H1 (cell line): ENCODE results near the gene SMYD4. TPM values are rescaled to one million over a fixed set of nuclear protein-coding genes. Genes with fewer than 3 reads are reported as not detected.

Experiments used
- CTCF ChIA-PET: fragments of 300-600 bp; sonication (Branson Sonifier 250); formaldehyde crosslinking; loops from one replicate; lab custom pipeline; 2021; ENCODE audit not compliant: partially characterized antibody; lab: Charles Lee
- POLR2A ChIA-PET: fragments of 300-600 bp; sonication (Branson Sonifier 250); formaldehyde crosslinking; loops from one replicate; lab custom pipeline; 2021; ENCODE audit warnings: inconsistent platforms; ENCODE audit not compliant: partially characterized antibody; lab: Charles Lee
- DNase-seq, 2 experiments: peaks; one replicate each; pipeline versions ENCODE4 v3.0.0 to v3.0.0-alpha.2; 2010 to 2022; ENCODE audit warnings: low spot score in 2 of 2, low read depth in 1 of 2, mixed read lengths in 1 of 2
- FAIRE-seq: peaks from 2 replicates; lab custom pipeline; 2011; peaks lifted over from hg19 to GRCh38; lab: Jason Lieb, UNC
- H2AFZ ChIP-seq: 2 replicates; pipeline ENCODE4 v1.8.1; 2012; ENCODE audit warnings: low read length, inconsistent platforms
- H2AK5ac ChIP-seq: 2 replicates; pipeline ENCODE4 v1.6.1; 2013; ENCODE audit warnings: low read depth, low read length
- H2BK120ac ChIP-seq: replicated peaks from 2 replicates; pipeline ENCODE3; 2013; ENCODE audit warnings: low read depth, low read length, inconsistent platforms
- H2BK12ac ChIP-seq: 2 replicates; pipeline ENCODE4 v1.6.1; 2013; ENCODE audit warnings: low read depth, low read length
- H2BK15ac ChIP-seq: 2 replicates; pipeline ENCODE4 v1.6.1; 2013; ENCODE audit warnings: low read length
- H2BK20ac ChIP-seq: 2 replicates; pipeline ENCODE4 v1.6.1; 2013; ENCODE audit warnings: low read length
- H2BK5ac ChIP-seq: 2 replicates; pipeline ENCODE4 v1.6.1; 2013; ENCODE audit warnings: low read depth, low read length
- H3K14ac ChIP-seq: 2 replicates; pipeline ENCODE4 v1.6.1; 2013; ENCODE audit warnings: inconsistent platforms; ENCODE audit not compliant: insufficient read length
- H3K18ac ChIP-seq: 2 replicates; pipeline ENCODE4 v1.6.1; 2013; ENCODE audit warnings: low read length; ENCODE audit errors: extremely low read depth
- H3K23ac ChIP-seq: 2 replicates; pipeline ENCODE4 v1.6.1; 2013; ENCODE audit warnings: inconsistent platforms; ENCODE audit not compliant: insufficient read length
- H3K23me2 ChIP-seq: 2 replicates; pipeline ENCODE4 v1.6.1; 2013; ENCODE audit warnings: low read depth, low read length
- H3K27ac ChIP-seq: 2 replicates; pipeline ENCODE4 v1.6.1; 2011; ENCODE audit warnings: low read depth, low read length, inconsistent platforms
- H3K27me3 ChIP-seq, 4 experiments: replicated peaks in 1 of 4; 1 replicate in 1 of 4; 2 replicates in 3 of 4; pipeline versions ENCODE4 v1.6.1 to v1.8.1; 2011 to 2013; ENCODE audit warnings: low read length in 3 of 4, mild to moderate bottlenecking in 3 of 4, inconsistent platforms in 2 of 4, mixed read lengths in 2 of 4, moderate library complexity in 1 of 4; ENCODE audit not compliant: control insufficient read depth in 3 of 4, insufficient read depth in 3 of 4; ENCODE audit errors: extremely low read depth in 1 of 4
- H3K36me3 ChIP-seq, 4 experiments: 2 replicates each; pipeline versions ENCODE4 v1.6.1 to v1.8.1; 2011 to 2013; ENCODE audit warnings: mild to moderate bottlenecking in 4 of 4, low read length in 3 of 4, moderate library complexity in 2 of 4, control low read depth in 1 of 4, inconsistent platforms in 1 of 4; ENCODE audit not compliant: insufficient read depth in 4 of 4, control insufficient read depth in 2 of 4
- H3K4ac ChIP-seq: replicated peaks from 2 replicates; pipeline ENCODE3; 2013; ENCODE audit warnings: low read length, low read depth, mixed read lengths, inconsistent platforms; ENCODE audit not compliant: insufficient read length
- H3K4me1 ChIP-seq, 4 experiments: replicated peaks in 1 of 4; 1 replicate in 1 of 4; 2 replicates in 3 of 4; pipeline versions ENCODE4 v1.6.1 to v1.8.1; 2011 to 2013; ENCODE audit warnings: low read length in 3 of 4, inconsistent platforms in 2 of 4, mixed read lengths in 1 of 4; ENCODE audit not compliant: insufficient read depth in 4 of 4, control insufficient read depth in 3 of 4
- H3K4me2 ChIP-seq, 2 experiments: 2 replicates each; pipeline versions ENCODE4 v1.6.1 to v1.8.1; 2011 to 2013; ENCODE audit warnings: low read depth in 2 of 2, low read length in 2 of 2, control low read depth in 1 of 2, inconsistent platforms in 1 of 2, mild to moderate bottlenecking in 1 of 2; ENCODE audit not compliant: insufficient read depth in 1 of 2
- H3K4me3 ChIP-seq, 4 experiments: fragments of 200-600, 300-600 bp in 1 of 4; sonication (generic), shearing (Covaris generic), sonication (Bioruptor Twin) in 1 of 4; 2 replicates each; pipeline versions ENCODE4 v1.5.1 to v1.8.1; 2011 to 2016; ENCODE audit warnings: low read length in 4 of 4, low read depth in 3 of 4, control low read depth in 2 of 4, inconsistent platforms in 2 of 4, mild to moderate bottlenecking in 2 of 4, mixed read lengths in 1 of 4, moderate library complexity in 1 of 4; ENCODE audit not compliant: insufficient read depth in 2 of 4; ENCODE audit errors: extremely low read depth in 1 of 4
- H3K56ac ChIP-seq: replicated peaks from 2 replicates; pipeline ENCODE3; 2013; ENCODE audit warnings: low read depth, mild to moderate bottlenecking, mixed read lengths, low read length, inconsistent platforms; ENCODE audit not compliant: insufficient read length
- H3K79me1 ChIP-seq: 2 replicates; pipeline ENCODE4 v1.6.1; 2013; ENCODE audit warnings: low read depth, low read length, control low read depth
- H3K79me2 ChIP-seq, 2 experiments: 2 replicates each; pipeline versions ENCODE4 v1.6.1 to v1.8.1; 2012 to 2013; ENCODE audit warnings: low read length in 2 of 2, mild to moderate bottlenecking in 2 of 2, inconsistent platforms in 1 of 2; ENCODE audit not compliant: insufficient read depth in 2 of 2, control insufficient read depth in 1 of 2
- H3K9ac ChIP-seq, 4 experiments: replicated peaks in 1 of 4; 1 replicate in 1 of 4; 2 replicates in 3 of 4; pipeline versions ENCODE4 v1.6.1 to v1.8.1; 2011 to 2013; ENCODE audit warnings: low read depth in 3 of 4, low read length in 3 of 4, control low read depth in 2 of 4, mild to moderate bottlenecking in 2 of 4, moderate library complexity in 2 of 4, inconsistent platforms in 1 of 4; ENCODE audit errors: extremely low read depth in 1 of 4
- H3K9me3 ChIP-seq, 2 experiments: 2 replicates each; pipeline versions ENCODE4 v1.6.1 to v1.8.1; 2012 to 2013; ENCODE audit warnings: mild to moderate bottlenecking in 2 of 2, moderate library complexity in 2 of 2, control low read depth in 1 of 2, inconsistent platforms in 1 of 2, low read depth in 1 of 2, low read length in 1 of 2, mixed read lengths in 1 of 2; ENCODE audit not compliant: insufficient read depth in 2 of 2
- H4K20me1 ChIP-seq, 2 experiments: replicated peaks in 1 of 2; 2 replicates each; pipeline versions ENCODE3 to v1.8.1; 2011 to 2013; ENCODE audit warnings: inconsistent platforms in 2 of 2, low read length in 2 of 2, mild to moderate bottlenecking in 1 of 2; ENCODE audit not compliant: insufficient read depth in 2 of 2, control insufficient read depth in 1 of 2
- H4K5ac ChIP-seq: 2 replicates; pipeline ENCODE4 v1.6.1; 2013; ENCODE audit warnings: low read length, low read depth, mixed read lengths, inconsistent platforms; ENCODE audit not compliant: insufficient read length
- H4K8ac ChIP-seq: 2 replicates; pipeline ENCODE4 v1.8.0; 2013; ENCODE audit warnings: mild to moderate bottlenecking, moderate library complexity, low read length, inconsistent platforms; ENCODE audit not compliant: insufficient read depth; ENCODE audit errors: extremely low read depth
- H4K91ac ChIP-seq: replicated peaks from 2 replicates; pipeline ENCODE3; 2013; ENCODE audit warnings: low read length, mixed read lengths, inconsistent platforms; ENCODE audit not compliant: insufficient read length
- BRCA1 ChIP-seq: IDR thresholded peaks from 2 replicates; pipeline ENCODE4 v1.6.1; 2012; ENCODE audit warnings: low read depth, low read length, improper control_type of control experiment
- CBX5 ChIP-seq: fragments of 300-800, 300-1000 bp; sonication (generic); IDR thresholded peaks from 2 replicates; pipeline ENCODE4 v1.7.1; 2016; ENCODE audit warnings: antibody characterized with exemption, low read length, low read depth
- EGR1 ChIP-seq: IDR thresholded peaks from 2 replicates; pipeline ENCODE4 v1.6.1; 2011; ENCODE audit warnings: low read depth, low read length, borderline replicate concordance
- FOSL1 ChIP-seq: IDR thresholded peaks from 2 replicates; pipeline ENCODE4 v1.6.1; 2011; ENCODE audit warnings: mild to moderate bottlenecking, low read depth, low read length, moderate library complexity; ENCODE audit not compliant: insufficient read depth
- JUND ChIP-seq: IDR thresholded peaks from 2 replicates; pipeline ENCODE4 v1.6.1; 2011; ENCODE audit warnings: mild to moderate bottlenecking, improper control_type of control experiment, low read length
- NANOG ChIP-seq: IDR thresholded peaks from 2 replicates; pipeline ENCODE4 v1.6.1; 2011; ENCODE audit warnings: low read length, low read depth, mild to moderate bottlenecking, inconsistent platforms; ENCODE audit not compliant: insufficient read depth, poor library complexity, severe bottlenecking
- POLR2AphosphoS5 ChIP-seq: IDR thresholded peaks from 2 replicates; pipeline ENCODE4 v1.6.1; 2011; ENCODE audit warnings: low read depth, low read length
- RAD21 ChIP-seq, 2 experiments: IDR thresholded peaks in 1 of 2; conservative IDR thresholded peaks in 1 of 2; 2 replicates each; pipeline ENCODE4 v1.6.1; 2011; ENCODE audit warnings: low read depth in 2 of 2, low read length in 2 of 2, improper control_type of control experiment in 1 of 2, inconsistent platforms in 1 of 2, mild to moderate bottlenecking in 1 of 2, moderate library complexity in 1 of 2
- SUZ12 ChIP-seq: fragments of 200-600 bp; sonication (generic); IDR thresholded peaks from 2 replicates; pipeline ENCODE4 v1.6.1; 2012; ENCODE audit warnings: mild to moderate bottlenecking, inconsistent platforms, low read length, moderate library complexity, mixed read lengths
- YY1 ChIP-seq: IDR thresholded peaks from 2 replicates; pipeline ENCODE4 v1.6.1; 2011; ENCODE audit warnings: low read depth, mild to moderate bottlenecking, low read length
- WGBS, 2 experiments: shearing (Covaris generic) in 1 of 2; methylation state at CpG; one replicate each; pipeline versions ENCODE4 v1.1.6 to v1.1.7; 2013 to 2015; ENCODE audit warnings: low lambda C conversion rate in 2 of 2, mixed read lengths in 2 of 2, inconsistent platforms in 1 of 2, low coverage in 1 of 2, missing lambda C conversion rate in 1 of 2; ENCODE audit not compliant: insufficient replicate concordance in 2 of 2, insufficient coverage in 1 of 2, insufficient read length in 1 of 2; ENCODE audit errors: extremely low coverage in 1 of 2, missing lambda C conversion rate in 1 of 2; 5-methylcytosine and 5-hydroxymethylcytosine counted together
- polyA plus RNA-seq, 7 experiments: library from polyadenylated mRNA; depleted of rRNA in 3 of 7; stranded (reverse) in 5 of 7; unstranded in 2 of 7; fragments of >200 nt in 5 of 7; fragments of 200-250 nt in 2 of 7; gene quantifications; 1 replicate in 5 of 7; 2 replicates in 1 of 7; 4 replicates in 1 of 7; pipeline versions ENCODE4 v1.2.1 to v1.2.3, GENCODE V29; 2011 to 2013; ENCODE audit warnings: missing spikeins in 2 of 7, mixed read lengths in 2 of 7
- total RNA-seq: library from RNA; stranded (reverse); fragmentation: NEBNext Ultra II Directional; extraction: Animal tissue kit (Norgen Biotek cat#: 25700); gene quantifications from 2 replicates; pipeline ENCODE4 v1.2.1, GENCODE V29; 2021
- TF ChIP-seq, protein P1 (sequence below): IDR thresholded peaks from 2 replicates; pipeline ENCODE4 v1.6.1; 2012; ENCODE audit warnings: low read length, inconsistent platforms

SMYD4 gene
- total and polyA plus RNA-seq, 2 of the 8 experiments (the other 6 are each of a cell fraction or from before 2014, with no cell fraction given) = 10.5 to 23.4 TPM

DNA sequence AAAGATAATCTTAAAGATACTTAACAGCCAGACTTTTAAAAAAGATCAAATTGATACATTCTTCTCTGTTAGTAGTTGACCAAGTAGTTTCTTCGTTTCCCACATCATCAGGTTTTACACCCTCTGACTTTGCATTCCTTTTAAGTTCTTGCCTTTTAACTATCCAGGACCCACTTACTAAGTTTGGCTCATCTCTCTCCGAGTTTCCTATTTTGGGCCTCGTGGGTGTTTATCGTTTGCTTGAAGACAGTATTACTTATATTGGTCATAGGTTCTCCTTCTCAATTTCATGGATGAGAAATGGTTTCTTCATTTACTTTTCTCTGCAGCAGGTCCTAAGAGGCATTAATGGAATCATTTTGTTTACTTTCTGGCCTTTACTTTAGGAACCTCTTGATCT lies 43.3 kb upstream of the SMYD4 start:
- H2BK5ac ChIP-seq = no peak overlapping the region
- no peak overlapping the region for H3K27ac ChIP-seq
- 0 out of 4 replicates have a peak, but pooled peaks cover 0 to 4% of the 10 kb centered on the region in 2 experiments for H3K79me2 ChIP-seq
- CTCF ChIA-PET = interaction anchor here (1.0 kb wide), 1 partner anchor 9 kb away, joined by 3 read pairs; no protein-coding TSS in a partner anchor
- H3K23ac ChIP-seq = no peak overlapping the region
- POLR2A ChIA-PET = no interaction called here
- 0 out of 2 replicates have a peak, but pooled peaks cover 3% of the 10 kb centered on the region for H3K79me1 ChIP-seq
- no peak overlapping the region for H4K91ac ChIP-seq
- H3K27me3 ChIP-seq = no peaks in the 10 kb centered on the region
- H3K4ac ChIP-seq = no peak overlapping the region
- no peak for DNase-seq
- no peak overlapping the region for H2BK15ac ChIP-seq
- no peak for FAIRE-seq
- no peak overlapping the region for H3K9ac ChIP-seq
- no peak overlapping the region for H4K8ac ChIP-seq
- H2BK120ac ChIP-seq = no peak overlapping the region
- H4K20me1 ChIP-seq = peaks cover 2 to 4% of the 10 kb centered on the region in 2 experiments
- H3K14ac ChIP-seq = no peak overlapping the region
- no peaks in the 10 kb centered on the region for H3K4me1 ChIP-seq
- no peak for TF ChIP-seq JUND
- TF ChIP-seq YY1 = no peak
- TF ChIP-seq SUZ12 = no peak
- TF ChIP-seq POLR2AphosphoS5 = no peak
- TF ChIP-seq CBX5 = no peak
- no peak for TF ChIP-seq NANOG
- TF ChIP-seq RAD21 (IDR thresholded peaks at IDR 0.05 in 1 of 2, conservative IDR thresholded peaks at IDR 0.05 in 1 of 2; ENCODE audit: low read depth in 2 of 2, low read length in 2 of 2) = no peak
- TF ChIP-seq, protein P1, sequence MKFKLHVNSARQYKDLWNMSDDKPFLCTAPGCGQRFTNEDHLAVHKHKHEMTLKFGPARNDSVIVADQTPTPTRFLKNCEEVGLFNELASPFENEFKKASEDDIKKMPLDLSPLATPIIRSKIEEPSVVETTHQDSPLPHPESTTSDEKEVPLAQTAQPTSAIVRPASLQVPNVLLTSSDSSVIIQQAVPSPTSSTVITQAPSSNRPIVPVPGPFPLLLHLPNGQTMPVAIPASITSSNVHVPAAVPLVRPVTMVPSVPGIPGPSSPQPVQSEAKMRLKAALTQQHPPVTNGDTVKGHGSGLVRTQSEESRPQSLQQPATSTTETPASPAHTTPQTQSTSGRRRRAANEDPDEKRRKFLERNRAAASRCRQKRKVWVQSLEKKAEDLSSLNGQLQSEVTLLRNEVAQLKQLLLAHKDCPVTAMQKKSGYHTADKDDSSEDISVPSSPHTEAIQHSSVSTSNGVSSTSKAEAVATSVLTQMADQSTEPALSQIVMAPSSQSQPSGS = no peak
- no peak for TF ChIP-seq BRCA1
- TF ChIP-seq EGR1 = no peak
- TF ChIP-seq FOSL1 = no peak
- no peak overlapping the region for H2BK12ac ChIP-seq
- no peaks in the 10 kb centered on the region for H3K9me3 ChIP-seq
- H2AFZ ChIP-seq = no peak overlapping the region
- no peak overlapping the region for H3K4me2 ChIP-seq
- H3K18ac ChIP-seq = no peak overlapping the region
- H3K56ac ChIP-seq = no peak overlapping the region
- WGBS, 2 experiments = 88% methylated on average over 4 of the region's 4 CpGs; no CpG with 5 or more reads in 1 of the 2 experiments
- H3K23me2 ChIP-seq = no peaks in the 10 kb centered on the region; the same call in 1 of the 2 replicates
- no peak overlapping the region for H2BK20ac ChIP-seq
- H2AK5ac ChIP-seq = no peak overlapping the region
- H4K5ac ChIP-seq = no peak overlapping the region
- H3K36me3 ChIP-seq = peaks cover 18 to 52% (median 32%) of the 10 kb centered on the region in 4 experiments
- no peak overlapping the region for H3K4me3 ChIP-seq
